HepG2 (cell line): ENCODE results near the gene MLST8. TPM values are rescaled to one million over a fixed set of nuclear protein-coding genes. Genes with fewer than 3 reads are reported as not detected.

Experiments used
- AFF4 ChIP-seq: sonication (generic); formaldehyde crosslinking; IDR thresholded peaks from 2 replicates; pipeline ENCODE4 v1.4.0; 2020; ENCODE audit warnings: missing genetic modification reagents
- FOXA3 ChIP-seq: IDR thresholded peaks from 2 replicates; pipeline ENCODE4 v1.6.1; 2016; ENCODE audit warnings: missing genetic modification reagents, missing compliant biosample characterization
- HDAC2 ChIP-seq: sonication (generic); formaldehyde crosslinking; IDR thresholded peaks from 2 replicates; pipeline ENCODE4 v1.4.0; 2020; ENCODE audit warnings: missing genetic modification reagents
- MNT ChIP-seq: fragments of 450-650 bp; IDR thresholded peaks from 2 replicates; pipeline ENCODE4 v1.6.1; 2016
- NCOA2 ChIP-seq: sonication (generic); formaldehyde crosslinking; IDR thresholded peaks from 2 replicates; pipeline ENCODE4 v1.8.0; 2022; ENCODE audit warnings: inconsistent platforms
- NFRKB ChIP-seq: fragments of 450-650 bp; IDR thresholded peaks from 2 replicates; pipeline ENCODE4 v1.6.1; 2017
- PRMT3 ChIP-seq: sonication (generic); formaldehyde crosslinking; IDR thresholded peaks from 2 replicates; pipeline ENCODE4 v1.8.1; 2022; ENCODE audit warnings: low read depth, mild to moderate bottlenecking, moderate library complexity, missing genetic modification reagents, borderline replicate concordance
- RARG ChIP-seq: sonication (generic); formaldehyde crosslinking; IDR thresholded peaks from 2 replicates; pipeline ENCODE4 v1.4.0; 2020; ENCODE audit warnings: low read depth, mild to moderate bottlenecking, missing genetic modification reagents
- RXRA ChIP-seq: sonication (generic); formaldehyde crosslinking; IDR thresholded peaks from 2 replicates; pipeline ENCODE4 v1.5.1; 2020; ENCODE audit warnings: missing genetic modification reagents
- SRF ChIP-seq: IDR thresholded peaks from 2 replicates; pipeline ENCODE4 v1.6.1; 2011; ENCODE audit warnings: mild to moderate bottlenecking, low read depth, low read length, moderate library complexity
- YEATS2 ChIP-seq: sonication (generic); formaldehyde crosslinking; IDR thresholded peaks from 2 replicates; pipeline ENCODE4 v1.4.0; 2020; ENCODE audit warnings: missing genetic modification reagents, borderline replicate concordance
- ZBTB34 ChIP-seq: sonication (generic); formaldehyde crosslinking; IDR thresholded peaks from 2 replicates; pipeline ENCODE4 v1.8.0; 2022; ENCODE audit warnings: mild to moderate bottlenecking, missing genetic modification reagents
- ZNF17 ChIP-seq: sonication (generic); formaldehyde crosslinking; IDR thresholded peaks from 2 replicates; pipeline ENCODE4 v1.5.0; 2020; ENCODE audit warnings: mild to moderate bottlenecking, missing genetic modification reagents
- ZNF501 ChIP-seq: sonication (generic); formaldehyde crosslinking; IDR thresholded peaks from 2 replicates; pipeline ENCODE4 v1.5.1; 2020; ENCODE audit warnings: mild to moderate bottlenecking, moderate library complexity, missing genetic modification reagents
- ZNF724P ChIP-seq: sonication (generic); formaldehyde crosslinking; IDR thresholded peaks from 2 replicates; pipeline ENCODE4 v1.8.0; 2022; ENCODE audit warnings: missing genetic modification reagents, borderline replicate concordance
- polyA plus RNA-seq, 8 experiments: library from polyadenylated mRNA; depleted of rRNA in 3 of 8; stranded (reverse) in 7 of 8; unstranded in 1 of 8; fragments of >200 nt; fragmentation: Illumina TruSeq in 4 of 8; extraction: Trizol in 4 of 8; gene quantifications; 2 replicates each; pipeline versions ENCODE4 v1.2.1 to v1.2.3, GENCODE V29; 2011 to 2016; ENCODE audit warnings: low read depth in 4 of 8, missing spikeins in 1 of 8, mixed read lengths in 1 of 8; ENCODE audit not compliant: insufficient read depth in 1 of 8
- total RNA-seq, 5 experiments: library from RNA; depleted of rRNA; stranded (reverse); fragments of >200 nt; fragmentation: Illumina TruSeq; extraction: Trizol; gene quantifications; 2 replicates each; pipeline ENCODE4 v1.2.3, GENCODE V29; 2016; ENCODE audit warnings: low read depth in 1 of 5

The MLST8 gene
- total and polyA plus RNA-seq, 2 of the 13 experiments (the other 11 are each of a cell fraction or from before 2014, with no cell fraction given) = 30.8 to 72.7 TPM

- TF ChIP-seq SRF (peak; percentile 32; the same call in 1 of the 2 replicates), NCOA2 (CRISPR knock-in tag) (peak; percentile 79), ZNF17 (no peak), HDAC2 (peak; percentile 72), FOXA3 (CRISPR knock-in tag) (peak; percentile 96), ZBTB34 (CRISPR knock-in tag) (no peak; the same call in 1 of the 2 replicates), NFRKB (no peak), AFF4 (CRISPR knock-in tag) (0 out of 2 replicates have a peak, but pooled peaks have one; percentile 47), ZNF501 (0 out of 2 replicates have a peak, but pooled peaks have one; percentile 32), MNT (no peak), YEATS2 (no peak), RXRA (peak; percentile 93), PRMT3 (no peak), ZNF724P (CRISPR knock-in tag) (0 out of 2 replicates have a peak, but pooled peaks have one; percentile 8), RARG (no peak)
Measured at GRCh38 chr16:2226245-2226793, 21.1 kb downstream of the MLST8 start (continued).
